Peyer's patch (tissue), 4 donors: Measurements from ENCODE around the gene LGALSL. TPM values are rescaled to one million over a fixed set of nuclear protein-coding genes. Genes with fewer than 3 reads are reported as not detected.

ENCODE experiments used
- DNase-seq, 3 donors: peaks; one replicate each; pipeline ENCODE4 v3.0.0-alpha.2; 2017 to 2019
- H3K27ac ChIP-seq, 4 donors: fragments of 200-600 bp; sonication (generic); one replicate each; pipeline ENCODE4 v1.5.1; 2016 to 2019
- H3K27me3 ChIP-seq, 2 donors: fragments of 200-600 bp; sonication (generic); one replicate each; pipeline ENCODE4 v1.5.1; 2019
- H3K36me3 ChIP-seq, 3 donors: fragments of 200-600 bp; sonication (generic); one replicate each; pipeline ENCODE4 v1.5.1; 2016 to 2019
- H3K4me1 ChIP-seq, 4 donors: fragments of 200-600 bp; sonication (generic); one replicate each; pipeline ENCODE4 v1.5.1; 2016 to 2019
- H3K4me3 ChIP-seq, 4 donors: fragments of 200-600 bp; sonication (generic); 1 replicate in 3 of 4; 2 replicates in 1 of 4; pipeline ENCODE4 v1.5.1; 2016 to 2019; ENCODE audit warnings: mild to moderate bottlenecking in 1 of 4
- H3K9me3 ChIP-seq, 4 donors: fragments of 200-600 bp; sonication (generic); one replicate each; pipeline ENCODE4 v1.5.1; 2016 to 2019; ENCODE audit warnings: mild to moderate bottlenecking in 1 of 4
- POLR2A ChIP-seq, 2 donors: fragments of 450-650 bp; IDR thresholded peaks; one replicate each; pipeline ENCODE4 v1.5.1; 2017; ENCODE audit warnings: antibody characterized with exemption in 2 of 2, mild to moderate bottlenecking in 2 of 2, moderate library complexity in 2 of 2
- total RNA-seq, 4 donors: library from RNA; depleted of rRNA; stranded (reverse); fragments of >200 nt; gene quantifications; one replicate each; pipeline ENCODE4 v1.1.0, GENCODE V29; 2016
- TF ChIP-seq, protein P1 (sequence below), 6 experiments: fragments of 450-650 bp in 4 of 6; fragments of 200-600 bp in 2 of 6; sonication (generic) in 1 of 6; IDR thresholded peaks; one replicate each; pipeline ENCODE4 v1.5.1; 2017 to 2019; ENCODE audit warnings: antibody characterized with exemption in 6 of 6, mild to moderate bottlenecking in 3 of 6, moderate library complexity in 1 of 6

Gene LGALSL
- total RNA-seq, 4 donors from 2014 or later, result 17.8 to 56.1 (median 31.5) TPM

DNA sequence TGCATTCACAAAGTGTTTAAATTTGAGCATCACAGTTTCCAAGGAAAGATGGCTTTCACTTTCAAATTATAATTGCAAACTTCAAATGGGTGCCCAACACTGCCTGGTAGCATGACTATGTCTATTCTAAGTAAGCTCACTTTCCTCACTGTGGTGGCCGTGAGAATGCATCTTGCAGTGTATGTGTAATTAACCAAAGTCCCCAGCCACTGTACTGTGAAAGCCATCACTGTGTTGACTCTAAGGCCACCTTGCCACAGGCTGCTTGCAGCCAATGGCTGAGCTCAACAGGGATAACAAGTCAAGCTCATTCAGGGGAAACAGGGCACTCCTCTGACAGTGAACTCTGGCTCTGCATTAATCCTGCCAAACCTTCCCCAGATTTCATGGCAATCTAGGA, 43.3 kb upstream of the LGALSL start:
- Histone ChIP-seq H3K27me3 (no peaks in the 10 kb centered on the region), H3K27ac (no peak overlapping the region), H3K9me3 (no peaks in the 10 kb centered on the region), H3K36me3 (no peaks in the 10 kb centered on the region), H3K4me1 (peaks cover 0 to 15% (median under 1%) of the 10 kb centered on the region in 4 donors), H3K4me3 (no peak overlapping the region)
- TF ChIP-seq, protein P1, sequence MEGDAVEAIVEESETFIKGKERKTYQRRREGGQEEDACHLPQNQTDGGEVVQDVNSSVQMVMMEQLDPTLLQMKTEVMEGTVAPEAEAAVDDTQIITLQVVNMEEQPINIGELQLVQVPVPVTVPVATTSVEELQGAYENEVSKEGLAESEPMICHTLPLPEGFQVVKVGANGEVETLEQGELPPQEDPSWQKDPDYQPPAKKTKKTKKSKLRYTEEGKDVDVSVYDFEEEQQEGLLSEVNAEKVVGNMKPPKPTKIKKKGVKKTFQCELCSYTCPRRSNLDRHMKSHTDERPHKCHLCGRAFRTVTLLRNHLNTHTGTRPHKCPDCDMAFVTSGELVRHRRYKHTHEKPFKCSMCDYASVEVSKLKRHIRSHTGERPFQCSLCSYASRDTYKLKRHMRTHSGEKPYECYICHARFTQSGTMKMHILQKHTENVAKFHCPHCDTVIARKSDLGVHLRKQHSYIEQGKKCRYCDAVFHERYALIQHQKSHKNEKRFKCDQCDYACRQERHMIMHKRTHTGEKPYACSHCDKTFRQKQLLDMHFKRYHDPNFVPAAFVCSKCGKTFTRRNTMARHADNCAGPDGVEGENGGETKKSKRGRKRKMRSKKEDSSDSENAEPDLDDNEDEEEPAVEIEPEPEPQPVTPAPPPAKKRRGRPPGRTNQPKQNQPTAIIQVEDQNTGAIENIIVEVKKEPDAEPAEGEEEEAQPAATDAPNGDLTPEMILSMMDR (IDR thresholded peaks at IDR 0.05), result peak in 2 of 6 experiments; percentile 22 to 27
- TF ChIP-seq POLR2A (IDR thresholded peaks at IDR 0.05), result no peak
- DNase-seq, result no peak

DNA sequence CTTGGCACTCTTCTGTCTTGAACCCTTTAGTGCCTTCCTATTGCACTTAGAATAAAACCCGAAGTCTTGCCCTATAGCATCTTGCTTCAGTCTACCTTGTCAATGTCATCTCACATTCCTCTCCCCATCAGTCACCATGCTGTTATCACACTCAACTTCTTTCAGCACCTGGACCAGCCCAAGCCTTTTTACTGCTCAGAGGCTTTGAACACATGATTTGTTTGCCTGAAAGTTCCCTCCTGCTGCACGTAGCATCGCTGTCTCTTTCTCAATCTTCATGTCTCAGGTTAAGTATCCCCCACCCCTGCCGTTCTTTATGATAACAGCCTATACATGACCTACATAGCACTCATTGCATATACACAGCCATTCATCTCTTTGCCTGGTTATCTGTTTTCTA, 41.3 kb upstream of the LGALSL start:
- H3K36me3 ChIP-seq, result no peaks in the 10 kb centered on the region
- TF ChIP-seq POLR2A (IDR thresholded peaks at IDR 0.05), result no peak
- TF ChIP-seq, protein P1 (IDR thresholded peaks at IDR 0.05), result no peak
- no peak overlapping the region for H3K27ac ChIP-seq
- no peaks in the 10 kb centered on the region for H3K27me3 ChIP-seq
- no peak for DNase-seq
- no peaks in the 10 kb centered on the region for H3K4me1 ChIP-seq
- H3K9me3 ChIP-seq, result no peaks in the 10 kb centered on the region
- H3K4me3 ChIP-seq, result no peak overlapping the region

DNA sequence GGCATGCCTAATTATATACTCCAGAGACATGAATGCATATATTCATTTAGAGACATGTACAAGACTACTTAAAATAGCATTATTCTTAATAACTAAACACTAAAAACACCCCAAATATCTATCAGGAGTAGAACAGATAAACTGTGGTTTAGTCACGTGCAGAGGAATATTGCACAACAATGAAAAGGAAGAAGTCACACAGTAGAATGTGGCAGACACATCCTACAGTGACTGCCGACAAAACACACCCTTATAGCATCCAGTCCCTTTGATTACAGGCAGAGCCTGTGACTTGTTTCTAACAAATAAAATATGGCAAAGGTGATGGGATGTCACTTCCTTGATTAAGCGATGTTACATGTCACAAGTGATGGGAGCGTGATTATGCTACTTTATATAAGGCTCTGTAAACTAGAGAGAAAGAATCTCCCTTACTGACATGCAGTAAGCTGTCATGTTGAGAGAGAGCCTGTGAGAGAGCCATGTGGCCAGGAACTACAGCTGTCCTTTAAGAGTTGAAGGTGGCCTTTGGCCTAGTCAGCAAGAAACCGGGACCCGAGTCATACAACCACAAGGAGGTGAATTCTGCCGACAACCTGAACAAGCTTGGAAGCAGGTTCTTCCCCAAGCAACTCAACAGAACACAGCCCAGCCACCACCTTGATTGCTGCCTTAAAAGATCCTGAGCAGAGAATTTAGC, 39.1 kb upstream of the LGALSL start:
- Histone ChIP-seq H3K27ac (no peak overlapping the region), H3K4me3 (no peak overlapping the region), H3K4me1 (peaks cover 0 to 2% (median 0%) of the 10 kb centered on the region in 4 donors), H3K27me3 (no peaks in the 10 kb centered on the region), H3K36me3 (no peaks in the 10 kb centered on the region), H3K9me3 (no peaks in the 10 kb centered on the region)
- TF ChIP-seq, protein P1 (IDR thresholded peaks at IDR 0.05), result no peak
- TF ChIP-seq POLR2A (IDR thresholded peaks at IDR 0.05), result no peak
- no peak for DNase-seq

DNA sequence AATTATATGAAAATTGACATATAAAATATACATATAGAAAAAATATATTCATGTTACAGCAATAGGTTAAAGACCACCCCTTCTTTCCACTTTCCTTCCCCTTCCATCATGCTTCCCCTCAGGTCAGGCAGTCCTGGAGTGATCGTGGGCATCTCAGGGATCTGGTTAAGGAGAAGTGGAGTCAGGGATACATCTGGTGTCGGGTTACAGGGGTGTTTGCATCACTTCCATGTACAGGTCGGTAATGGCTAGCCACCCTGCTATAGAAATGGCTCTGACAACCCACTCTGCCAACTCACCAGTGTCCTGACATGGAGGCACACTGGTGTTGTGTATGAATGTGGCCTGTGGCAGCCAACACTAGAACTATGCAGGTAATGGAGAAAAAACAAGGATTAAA, 36.3 kb upstream of the LGALSL start:
- no peak overlapping the region for H3K4me3 ChIP-seq
- TF ChIP-seq POLR2A (IDR thresholded peaks at IDR 0.05), result no peak
- TF ChIP-seq, protein P1 (IDR thresholded peaks at IDR 0.05), result no peak
- no peaks in the 10 kb centered on the region for H3K27me3 ChIP-seq
- no peaks in the 10 kb centered on the region for H3K9me3 ChIP-seq
- no peaks in the 10 kb centered on the region for H3K36me3 ChIP-seq
- H3K27ac ChIP-seq, result no peak overlapping the region
- DNase-seq, result no peak
- peaks cover 0 to 10% (median 0%) of the 10 kb centered on the region in 4 donors for H3K4me1 ChIP-seq

DNA sequence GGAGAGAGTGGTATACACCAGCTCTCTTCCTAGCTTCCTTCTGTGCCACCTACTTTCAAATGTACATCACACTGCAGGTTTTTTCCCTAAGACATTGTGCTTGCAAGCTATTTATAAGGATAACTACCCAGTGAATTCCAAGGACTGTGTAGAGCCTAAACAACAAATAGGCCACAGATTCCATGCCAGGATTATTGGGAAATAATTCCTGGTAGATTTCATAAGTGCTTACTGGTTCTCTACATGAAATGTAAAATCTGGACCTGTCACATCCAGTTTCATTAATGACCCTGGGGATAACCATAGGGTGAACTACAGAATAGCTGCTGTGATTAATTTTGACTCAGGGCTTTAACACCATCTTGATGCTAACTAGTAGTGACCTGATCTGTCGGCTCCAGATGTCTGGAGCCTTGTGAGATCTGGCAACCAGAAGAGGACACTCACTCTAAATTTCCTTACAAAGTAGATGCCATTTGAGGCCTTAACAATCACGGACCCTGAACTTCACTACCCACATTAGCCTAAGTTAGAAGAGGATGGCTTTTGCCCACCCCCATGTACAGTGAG, 34.3 kb upstream of the LGALSL start:
- Histone ChIP-seq H3K4me3 (no peak overlapping the region), H3K27me3 (no peaks in the 10 kb centered on the region), H3K36me3 (no peaks in the 10 kb centered on the region), H3K27ac (no peak overlapping the region), H3K9me3 (no peaks in the 10 kb centered on the region), H3K4me1 (peaks cover 0 to 16% (median 0%) of the 10 kb centered on the region in 4 donors)
- DNase-seq, result no peak
- TF ChIP-seq, protein P1 (IDR thresholded peaks at IDR 0.05), result no peak
- no peak for TF ChIP-seq POLR2A (IDR thresholded peaks at IDR 0.05)
